Activated CD8-positive, alpha-beta memory T cell treated with anti-CD3 and anti-CD28 coated beads, Interleukin-2, amount 50 U/mL, for 4 hours (primary cell): ENCODE measurements around the gene DGAT2L6.
"Not testable (repeated sequence)": the region's sequence is repeated elsewhere in the genome, so short reads cannot be mapped to it uniquely, and the experiment has no call there.

Source experiments
- DNase-seq: peaks from one replicate; pipeline ENCODE4 v3.0.0-alpha.2; 2020

The DGAT2L6 gene

GRCh38 chrX:70201732-70202131 is 24.4 kb downstream of the DGAT2L6 start:
- no peak for DNase-seq

GRCh38 chrX:70208479-70208878 is 31.2 kb downstream of the DGAT2L6 start:
- no peak for DNase-seq

- DNase-seq = not testable (repeated sequence)
Measured at GRCh38 chrX:70209570-70209969, 32.3 kb downstream of the DGAT2L6 start.

GRCh38 chrX:70219938-70220764 is 42.9 kb downstream of the DGAT2L6 start:
- no peak for DNase-seq

- DNase-seq = no peak
Measured at GRCh38 chrX:70226048-70226447, 48.8 kb downstream of the DGAT2L6 start.

GRCh38 chrX:70226687-70227086 is 49.4 kb downstream of the DGAT2L6 start:
- no peak for DNase-seq

GRCh38 chrX:70231666-70232065 is 54.4 kb downstream of the DGAT2L6 start:
- DNase-seq = no peak

GRCh38 chrX:70234355-70234754 is 57.1 kb downstream of the DGAT2L6 start, which contains the start of gene AWAT1:
TSS of gene AWAT1 (plus strand) at chrX:70234655. CDS start at chrX:70234696, 41 bp downstream.
- DNase-seq = no peak

- no peak for DNase-seq
Measured at GRCh38 chrX:70240751-70241150, 63.5 kb downstream of the DGAT2L6 start.

- no peak for DNase-seq
Measured at GRCh38 chrX:70241501-70241900, 64.2 kb downstream of the DGAT2L6 start.

GRCh38 chrX:70243601-70244000 is 66.3 kb downstream of the DGAT2L6 start:
- not testable (repeated sequence) for DNase-seq

- no peak for DNase-seq
Measured at GRCh38 chrX:70244881-70245280, 67.6 kb downstream of the DGAT2L6 start.

- DNase-seq = no peak
Measured at GRCh38 chrX:70247252-70247651, 70.0 kb downstream of the DGAT2L6 start.

GRCh38 chrX:70252491-70252890 is 75.2 kb downstream of the DGAT2L6 start:
- no peak for DNase-seq

- DNase-seq = no peak
Measured at GRCh38 chrX:70253377-70254062, 76.2 kb downstream of the DGAT2L6 start.

- DNase-seq = no peak
Measured at GRCh38 chrX:70254063-70254400, 76.7 kb downstream of the DGAT2L6 start.

- no peak for DNase-seq
Measured at GRCh38 chrX:70254909-70255308, 77.6 kb downstream of the DGAT2L6 start.
